ENCODE measurements around the gene NECTIN2. TPM values are rescaled to one million over a fixed set of nuclear protein-coding genes. Genes with fewer than 3 reads are reported as not detected.
"Not testable (repeated sequence)": the region's sequence is repeated elsewhere in the genome, so short reads cannot be mapped to it uniquely, and the experiment has no call there.

Gene NECTIN2
- total RNA-seq, 1 donor from 2014 or later: 54.2 TPM

GRCh38 chr19:44824761-44825160 lies 21.3 kb upstream of the NECTIN2 start:
- H3K9ac ChIP-seq: no peak overlapping the region
- Mint-ChIP-seq H3K4me1 (peaks cover 21% of the 10 kb centered on the region), H3K9me3 (no peaks in the 10 kb centered on the region), H3K27me3 (ENCODE audit: insufficient read depth, low read depth) (peaks cover 15% of the 10 kb centered on the region), H3K27ac (no peak overlapping the region), H3K4me3 (no peak overlapping the region), H3K36me3 (no peaks in the 10 kb centered on the region)
- H4K20me1 ChIP-seq (ENCODE audit: low read depth): no peaks in the 10 kb centered on the region
- H3K27ac ChIP-seq: no peak overlapping the region
- no peak overlapping the region for H3K4me2 ChIP-seq
- TF ChIP-seq CTCF (IDR thresholded peaks at IDR 0.05) (no peak), EZH2 (IDR thresholded peaks at IDR 0.05) (no peak), EZH2phosphoT487 (IDR thresholded peaks at IDR 0.05) (no peak)
- H3F3A ChIP-seq (ENCODE audit: low read depth): peaks cover 5% of the 10 kb centered on the region
- H3K9me3 ChIP-seq (ENCODE audit: low read depth): no peaks in the 10 kb centered on the region
- H3K4me1 ChIP-seq: peaks cover 14% of the 10 kb centered on the region
- no peaks in the 10 kb centered on the region for H3K79me2 ChIP-seq (ENCODE audit: low read depth)
- DNase-seq (ENCODE audit: low spot score): no peak
- no peaks in the 10 kb centered on the region for H3K36me3 ChIP-seq
- no peak overlapping the region for H2AFZ ChIP-seq (replicated peaks)
- peaks cover 22% of the 10 kb centered on the region for H3K27me3 ChIP-seq
- no peak overlapping the region for H3K4me3 ChIP-seq

GRCh38 chr19:44832875-44833274 lies 13.2 kb upstream of the NECTIN2 start:
- not testable (repeated sequence) for H3K4me1 Mint-ChIP-seq, H3K4me3 ChIP-seq, H3K36me3 ChIP-seq

GRCh38 chr19:44834399-44834798 lies 11.7 kb upstream of the NECTIN2 start:
- not testable (repeated sequence) for H3K4me1 Mint-ChIP-seq; H3K36me3 ChIP-seq; H2AFZ ChIP-seq (replicated peaks); H4K20me1 ChIP-seq (ENCODE audit: low read depth); DNase-seq (ENCODE audit: low spot score); H3K79me2 ChIP-seq (ENCODE audit: low read depth); H3K9me3 ChIP-seq (ENCODE audit: low read depth); H3K27ac ChIP-seq; H3K4me1 ChIP-seq; H3K4me3 ChIP-seq; H3K9me3 Mint-ChIP-seq; H3K9ac ChIP-seq; H3K27ac Mint-ChIP-seq; H3F3A ChIP-seq (ENCODE audit: low read depth); H3K36me3 Mint-ChIP-seq; H3K4me3 Mint-ChIP-seq; H3K4me2 ChIP-seq
- H3K27me3 ChIP-seq: peaks cover 22% of the 10 kb centered on the region
- peaks cover 14% of the 10 kb centered on the region for H3K27me3 Mint-ChIP-seq (ENCODE audit: insufficient read depth, low read depth)

More at GRCh38 chr19:44832875-44833274, 13.2 kb upstream of the NECTIN2 start:
- not testable (repeated sequence) for H3K27ac ChIP-seq; H3K9me3 Mint-ChIP-seq; H3K4me1 ChIP-seq; H3K27ac Mint-ChIP-seq; H2AFZ ChIP-seq (replicated peaks); H3K4me2 ChIP-seq; H4K20me1 ChIP-seq (ENCODE audit: low read depth); H3K9me3 ChIP-seq (ENCODE audit: low read depth); H3K36me3 Mint-ChIP-seq; H3K4me3 Mint-ChIP-seq; H3K9ac ChIP-seq; DNase-seq (ENCODE audit: low spot score); H3F3A ChIP-seq (ENCODE audit: low read depth); H3K79me2 ChIP-seq (ENCODE audit: low read depth)
- H3K27me3 Mint-ChIP-seq (ENCODE audit: insufficient read depth, low read depth): peaks cover 14% of the 10 kb centered on the region
- peaks cover 22% of the 10 kb centered on the region for H3K27me3 ChIP-seq

- H3K4me3 Mint-ChIP-seq: no peak overlapping the region
- no peaks in the 10 kb centered on the region for H3K9me3 Mint-ChIP-seq
- Histone ChIP-seq H3K9me3 (ENCODE audit: low read depth) (no peaks in the 10 kb centered on the region), H3K4me2 (no peak overlapping the region), H2AFZ (replicated peaks) (no peak overlapping the region), H3K4me3 (no peak overlapping the region), H3K9ac (no peak overlapping the region), H3F3A (ENCODE audit: low read depth) (peaks cover 7% of the 10 kb centered on the region), H3K27me3 (peaks cover 3% of the 10 kb centered on the region), H3K4me1 (no peaks in the 10 kb centered on the region), H3K36me3 (no peaks in the 10 kb centered on the region), H4K20me1 (ENCODE audit: low read depth) (no peaks in the 10 kb centered on the region), H3K27ac (no peak overlapping the region), H3K79me2 (ENCODE audit: low read depth) (no peaks in the 10 kb centered on the region)
- TF ChIP-seq EZH2 (IDR thresholded peaks at IDR 0.05): no peak
- no peak for TF ChIP-seq EZH2phosphoT487 (IDR thresholded peaks at IDR 0.05)
- TF ChIP-seq CTCF (IDR thresholded peaks at IDR 0.05): no peak
- H3K4me1 Mint-ChIP-seq: peaks cover 2% of the 10 kb centered on the region
- H3K36me3 Mint-ChIP-seq: no peaks in the 10 kb centered on the region
- no peak overlapping the region for H3K27ac Mint-ChIP-seq
- no peak for DNase-seq (ENCODE audit: low spot score)
- peaks cover 4% of the 10 kb centered on the region for H3K27me3 Mint-ChIP-seq (ENCODE audit: insufficient read depth, low read depth)
Measured at GRCh38 chr19:44839276-44839675, 6.8 kb upstream of the NECTIN2 start.
